Thyroid gland (tissue), 4 donors: ENCODE measurements around the gene PAFAH1B1.

ENCODE experiments used
- CTCF ChIP-seq, 6 experiments: fragments of 200-600 bp in 3 of 6; fragments of 450-650 bp in 3 of 6; sonication (generic) in 3 of 6; IDR thresholded peaks; one replicate each; pipeline ENCODE4 v1.5.1; 2016 to 2019; ENCODE audit warnings: antibody characterized with exemption in 6 of 6, mild to moderate bottlenecking in 2 of 6, inconsistent platforms in 1 of 6, moderate library complexity in 1 of 6
- POLR2A ChIP-seq, 2 donors: fragments of 450-650 bp; IDR thresholded peaks; one replicate each; pipeline ENCODE4 v1.6.1; 2017; ENCODE audit warnings: antibody characterized with exemption in 2 of 2, mild to moderate bottlenecking in 2 of 2, moderate library complexity in 1 of 2

GRCh38 chr17:2711608-2712299 is 118.3 kb downstream of the PAFAH1B1 start, which contains the start of gene CLUH:
- TF ChIP-seq CTCF (IDR thresholded peaks at IDR 0.05), result peak in 1 of 6 experiments; percentile 38
- peak in 1 of 2 donors; percentile 82 for TF ChIP-seq POLR2A (IDR thresholded peaks at IDR 0.05)
